ENCODE results near the gene PLA2G5.

The PLA2G5 gene

GRCh38 chr1:20089328-20090077 is 19.5 kb downstream of the PLA2G5 start:
- no peak overlapping the region for H3K4me3 ChIP-seq (ENCODE audit: low read length)
- TF ChIP-seq, protein P1, sequence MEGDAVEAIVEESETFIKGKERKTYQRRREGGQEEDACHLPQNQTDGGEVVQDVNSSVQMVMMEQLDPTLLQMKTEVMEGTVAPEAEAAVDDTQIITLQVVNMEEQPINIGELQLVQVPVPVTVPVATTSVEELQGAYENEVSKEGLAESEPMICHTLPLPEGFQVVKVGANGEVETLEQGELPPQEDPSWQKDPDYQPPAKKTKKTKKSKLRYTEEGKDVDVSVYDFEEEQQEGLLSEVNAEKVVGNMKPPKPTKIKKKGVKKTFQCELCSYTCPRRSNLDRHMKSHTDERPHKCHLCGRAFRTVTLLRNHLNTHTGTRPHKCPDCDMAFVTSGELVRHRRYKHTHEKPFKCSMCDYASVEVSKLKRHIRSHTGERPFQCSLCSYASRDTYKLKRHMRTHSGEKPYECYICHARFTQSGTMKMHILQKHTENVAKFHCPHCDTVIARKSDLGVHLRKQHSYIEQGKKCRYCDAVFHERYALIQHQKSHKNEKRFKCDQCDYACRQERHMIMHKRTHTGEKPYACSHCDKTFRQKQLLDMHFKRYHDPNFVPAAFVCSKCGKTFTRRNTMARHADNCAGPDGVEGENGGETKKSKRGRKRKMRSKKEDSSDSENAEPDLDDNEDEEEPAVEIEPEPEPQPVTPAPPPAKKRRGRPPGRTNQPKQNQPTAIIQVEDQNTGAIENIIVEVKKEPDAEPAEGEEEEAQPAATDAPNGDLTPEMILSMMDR (conservative IDR thresholded peaks at IDR 0.05; ENCODE audit: low read length): no peak
- no peak for DNase-seq (ENCODE audit: low read depth)

DNA sequence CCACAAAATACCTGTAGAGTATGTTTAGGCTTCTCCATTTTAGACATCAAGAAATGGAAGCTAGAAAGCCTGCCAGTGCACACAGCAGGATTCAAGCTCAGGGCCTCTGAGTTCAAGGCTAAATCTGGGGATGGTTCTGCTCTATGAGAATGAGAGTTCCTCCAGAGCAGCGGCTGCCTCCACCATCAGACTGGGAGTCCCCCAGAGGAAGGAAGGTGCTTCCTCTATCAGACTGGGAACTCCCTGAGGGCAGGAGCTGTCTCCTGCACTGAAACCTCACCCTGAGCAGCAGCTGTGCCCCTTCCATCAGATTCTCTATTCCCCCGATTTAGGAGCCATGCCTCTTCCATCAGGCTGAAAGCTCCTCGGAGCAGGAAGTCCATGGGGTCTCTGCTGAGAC is 20.1 kb downstream of the PLA2G5 start:
- no peak overlapping the region for H3K4me3 ChIP-seq (ENCODE audit: low read length)
- no peak for DNase-seq (ENCODE audit: low read depth)
- TF ChIP-seq, protein P1 (conservative IDR thresholded peaks at IDR 0.05; ENCODE audit: low read length): no peak

DNA sequence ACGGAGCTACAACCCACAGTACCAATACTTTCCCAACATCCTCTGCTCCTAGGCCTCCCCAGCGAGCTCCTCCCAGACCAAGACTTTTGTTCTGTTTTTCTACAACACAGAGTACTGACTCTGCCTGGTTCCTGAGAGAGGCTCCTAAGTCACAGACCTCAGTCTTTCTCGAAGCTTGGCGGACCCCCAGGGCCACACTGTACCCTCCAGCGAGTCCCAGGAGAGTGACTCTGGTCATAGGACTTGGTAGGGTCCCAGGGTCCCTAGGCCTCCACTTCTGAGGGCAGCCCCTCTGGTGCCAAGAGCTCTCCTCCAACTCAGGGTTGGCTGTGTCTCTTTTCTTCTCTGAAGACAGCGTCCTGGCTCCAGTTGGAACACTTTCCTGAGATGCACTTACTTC is 20.6 kb downstream of the PLA2G5 start:
- no peak for DNase-seq (ENCODE audit: low read depth)
- no peak overlapping the region for H3K4me3 ChIP-seq (ENCODE audit: low read length)
- TF ChIP-seq, protein P1 (conservative IDR thresholded peaks at IDR 0.05; ENCODE audit: low read length): no peak

DNA sequence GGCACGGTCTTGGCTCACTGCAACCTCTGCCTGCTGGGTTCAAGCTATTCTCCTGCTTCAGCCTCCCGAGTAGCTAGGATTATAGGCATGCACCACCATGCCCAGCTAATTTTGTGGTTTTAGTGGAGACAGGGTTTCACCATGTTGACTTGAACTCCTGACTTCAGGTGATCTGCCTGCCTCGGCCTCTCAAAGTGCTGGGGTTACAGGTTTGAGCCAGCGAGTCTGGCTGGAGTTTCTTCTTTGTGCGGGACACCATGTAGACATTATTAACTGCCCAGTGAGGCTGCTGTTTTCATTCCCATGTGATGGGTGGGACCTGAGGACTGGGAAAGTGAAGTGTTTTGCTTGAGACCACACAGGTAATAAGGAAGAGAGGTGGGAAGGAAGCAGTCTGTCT is 23.3 kb downstream of the PLA2G5 start:
- H3K4me3 ChIP-seq (ENCODE audit: low read length): no peak overlapping the region

GRCh38 chr1:20093940-20094391 is 24.0 kb downstream of the PLA2G5 start:
- no peak overlapping the region for H3K4me3 ChIP-seq (ENCODE audit: low read length)
- peak; percentile 64 for DNase-seq (ENCODE audit: low read depth)
- TF ChIP-seq, protein P1 (conservative IDR thresholded peaks at IDR 0.05; ENCODE audit: low read length): no peak

More for the DNA sequence above, 23.3 kb downstream of the PLA2G5 start:
- TF ChIP-seq, protein P1 (conservative IDR thresholded peaks at IDR 0.05; ENCODE audit: low read length): no peak
- DNase-seq (ENCODE audit: low read depth): no peak

DNA sequence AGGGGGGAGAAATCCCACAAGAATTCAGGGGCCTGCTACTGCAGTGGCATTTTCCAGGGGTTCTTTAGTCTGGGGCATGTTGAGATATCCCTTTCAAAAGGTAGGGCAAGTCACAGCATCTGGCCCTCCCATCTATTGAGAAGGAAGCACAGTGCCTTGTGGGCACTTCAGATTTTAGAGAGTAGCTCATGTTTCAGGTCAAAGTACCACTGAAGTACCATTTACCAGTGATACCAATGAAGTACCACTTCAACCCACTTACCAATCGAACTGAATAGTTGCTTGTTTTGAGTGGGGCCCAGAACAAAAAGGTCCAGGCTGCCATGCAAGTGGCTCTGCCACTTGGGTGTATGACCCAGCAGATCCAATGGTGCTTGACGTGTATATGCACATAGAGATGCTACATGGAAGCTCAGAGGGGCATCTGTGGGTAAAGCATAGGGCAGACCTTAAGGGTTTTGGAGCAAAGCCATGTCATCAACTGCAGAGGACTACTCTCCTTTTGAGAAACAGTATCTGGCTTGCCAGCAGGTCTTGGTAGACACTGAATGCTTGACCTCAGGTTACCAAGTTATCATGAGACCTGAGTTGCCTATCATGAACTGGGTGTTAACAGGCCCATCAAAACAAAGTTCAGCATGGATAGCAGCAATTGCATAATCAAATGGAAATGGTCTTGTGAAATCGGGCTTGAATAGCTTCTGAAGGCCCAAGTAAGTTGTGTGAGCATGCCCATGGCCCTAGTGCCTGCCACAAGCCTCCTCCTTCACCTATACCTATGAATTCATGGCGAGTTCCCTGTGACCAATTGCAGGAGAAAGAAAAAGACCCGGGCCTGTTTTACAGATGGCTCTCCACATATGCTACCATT is 25.8 kb downstream of the PLA2G5 start:
- peak; percentile 18 for DNase-seq (ENCODE audit: low read depth)
- TF ChIP-seq, protein P1 (conservative IDR thresholded peaks at IDR 0.05; ENCODE audit: low read length): no peak
- H3K4me3 ChIP-seq (ENCODE audit: low read length): no peak overlapping the region

Data from AG10803 (cell line).